IMR-90 (cell line): ENCODE results near the gene PCDHGB5. TPM values are rescaled to one million over a fixed set of nuclear protein-coding genes. Genes with fewer than 3 reads are reported as not detected.
A peak's percentile ranks its signal among the peaks of the same experiment; 100 is the strongest.
"Not testable (repeated sequence)": the region's sequence is repeated elsewhere in the genome, so short reads cannot be mapped to it uniquely, and the experiment has no call there.

Experiments
- ATAC-seq: fragments of 200-7000 bp; cut with Tn5 transposase; 2 replicates; pipeline ENCODE4 v1.9.1; 2020; ENCODE audit warnings: low read depth, mild to moderate bottlenecking, moderate library complexity
- BruUV-seq: library from RNA; stranded (reverse); fragments of 400-500 nt; replicated peaks from 2 replicates; lab custom pipeline; 2021; lab: Mats Ljungman, UMichigan
- CTCF ChIA-PET: fragments of 300-600 bp; formaldehyde crosslinking; extraction: SDS; loops from one replicate; lab custom pipeline; 2021; ENCODE audit warnings: antibody characterized with exemption; lab: Yijun Ruan, JAX
- POLR2A ChIA-PET: fragments of 300-600 bp; sonication (Branson Sonifier 250); formaldehyde crosslinking; loops from one replicate; lab custom pipeline; 2022; ENCODE audit warnings: antibody characterized with exemption; ENCODE audit not compliant: unreplicated experiment; lab: Charles Lee
- DNase-seq: peaks from one replicate; pipeline ENCODE4 v3.0.0; 2013
- H2AFZ ChIP-seq: replicated peaks from 2 replicates; pipeline ENCODE3; 2013; ENCODE audit warnings: low read length, mild to moderate bottlenecking; ENCODE audit not compliant: poor library complexity
- H2AK5ac ChIP-seq: 2 replicates; pipeline ENCODE4 v1.6.1; 2013; ENCODE audit warnings: low read depth, low read length, inconsistent platforms
- H2AK9ac ChIP-seq: replicated peaks from 2 replicates; pipeline ENCODE3; 2013; ENCODE audit warnings: mild to moderate bottlenecking, low read depth, low read length, moderate library complexity; ENCODE audit not compliant: poor library complexity
- H2BK120ac ChIP-seq: 2 replicates; pipeline ENCODE4 v1.6.1; 2013; ENCODE audit warnings: low read depth, low read length, inconsistent platforms
- H2BK15ac ChIP-seq: 3 replicates; pipeline ENCODE4 v1.6.1; 2013; ENCODE audit warnings: low read depth, low read length, inconsistent platforms
- H2BK20ac ChIP-seq: 2 replicates; pipeline ENCODE4 v1.6.1; 2013; ENCODE audit warnings: low read depth, mild to moderate bottlenecking, inconsistent platforms, low read length, moderate library complexity
- H2BK5ac ChIP-seq: 2 replicates; pipeline ENCODE4 v1.6.1; 2013; ENCODE audit warnings: mild to moderate bottlenecking, low read depth, low read length, inconsistent platforms; ENCODE audit not compliant: poor library complexity, severe bottlenecking
- H3K14ac ChIP-seq: replicated peaks from 2 replicates; pipeline ENCODE4 v1.6.1; 2013; ENCODE audit warnings: low read depth, low read length, inconsistent platforms
- H3K18ac ChIP-seq: 2 replicates; pipeline ENCODE4 v1.6.1; 2013; ENCODE audit warnings: low read depth, low read length, control low read depth
- H3K23ac ChIP-seq: 2 replicates; pipeline ENCODE4 v1.6.1; 2013; ENCODE audit warnings: low read depth, low read length, inconsistent platforms
- H3K27ac ChIP-seq: 2 replicates; pipeline ENCODE4 v1.5.1; 2013; ENCODE audit warnings: mild to moderate bottlenecking, control low read depth, low read length; ENCODE audit not compliant: insufficient read depth
- H3K27me3 ChIP-seq: 2 replicates; pipeline ENCODE4 v1.6.1; 2013; ENCODE audit warnings: low read length; ENCODE audit not compliant: control insufficient read depth, insufficient read depth
- H3K36me3 ChIP-seq: 2 replicates; pipeline ENCODE4 v1.6.1; 2013; ENCODE audit warnings: low read length, mixed read lengths; ENCODE audit not compliant: control insufficient read depth, insufficient read depth
- H3K4ac ChIP-seq: 2 replicates; pipeline ENCODE4 v1.6.1; 2013; ENCODE audit warnings: low read depth, low read length, inconsistent platforms
- H3K4me1 ChIP-seq: 2 replicates; pipeline ENCODE4 v1.6.1; 2013; ENCODE audit warnings: low read length, mixed read lengths; ENCODE audit not compliant: control insufficient read depth, insufficient read depth
- H3K4me2 ChIP-seq: 2 replicates; pipeline ENCODE4 v1.6.1; 2013; ENCODE audit warnings: low read depth, mild to moderate bottlenecking, control low read depth, low read length, moderate library complexity
- H3K4me3 ChIP-seq: 2 replicates; pipeline ENCODE4 v1.5.1; 2013; ENCODE audit warnings: low read depth, mild to moderate bottlenecking, control low read depth, low read length, moderate library complexity; ENCODE audit not compliant: insufficient read depth
- H3K56ac ChIP-seq: 2 replicates; pipeline ENCODE4 v1.6.1; 2013; ENCODE audit warnings: low read length, inconsistent platforms; ENCODE audit not compliant: insufficient read depth; ENCODE audit errors: extremely low read depth
- H3K79me1 ChIP-seq, 2 experiments: 2 replicates each; pipeline ENCODE4 v1.6.1; 2013; ENCODE audit warnings: low read length in 2 of 2, inconsistent platforms in 1 of 2, low read depth in 1 of 2
- H3K9ac ChIP-seq: 2 replicates; pipeline ENCODE4 v1.6.1; 2013; ENCODE audit warnings: low read depth, low read length, control low read depth
- H3K9me1 ChIP-seq: 2 replicates; pipeline ENCODE4 v1.6.1; 2013; ENCODE audit warnings: low read length, inconsistent platforms; ENCODE audit not compliant: insufficient read depth
- H3K9me3 ChIP-seq: 2 replicates; pipeline ENCODE4 v1.6.1; 2013; ENCODE audit warnings: low read length; ENCODE audit not compliant: control insufficient read depth, insufficient read depth
- H4K20me1 ChIP-seq: 2 replicates; pipeline ENCODE4 v1.6.1; 2013; ENCODE audit warnings: low read length, inconsistent platforms; ENCODE audit not compliant: insufficient read depth
- H4K5ac ChIP-seq: 2 replicates; pipeline ENCODE4 v1.6.1; 2013; ENCODE audit warnings: mild to moderate bottlenecking, low read depth, low read length, control low read depth
- H4K8ac ChIP-seq, 2 experiments: 2 replicates each; pipeline ENCODE4 v1.6.1; 2013; ENCODE audit warnings: low read depth in 2 of 2, low read length in 2 of 2, control low read depth in 1 of 2, inconsistent platforms in 1 of 2
- H4K91ac ChIP-seq: 2 replicates; pipeline ENCODE4 v1.6.1; 2013; ENCODE audit warnings: low read depth, low read length, inconsistent platforms; ENCODE audit not compliant: insufficient read depth
- RAD21 ChIP-seq: IDR thresholded peaks from 2 replicates; pipeline ENCODE4 v1.6.1; 2012; ENCODE audit warnings: low read length, improper control_type of control experiment
- SMC3 ChIP-seq: fragments of 150-350 bp; IDR thresholded peaks from 2 replicates; pipeline ENCODE4 v1.6.1; 2016; ENCODE audit warnings: low read depth, mild to moderate bottlenecking, antibody characterized with exemption, low read length, moderate library complexity
- WGBS, 2 experiments: methylation state at CpG; one replicate each; pipeline versions ENCODE4 v1.1.5 to v1.1.7; 2013; ENCODE audit warnings: missing lambda C conversion rate in 2 of 2; ENCODE audit not compliant: insufficient read length in 1 of 2; ENCODE audit errors: extremely low coverage in 2 of 2; 5-methylcytosine and 5-hydroxymethylcytosine counted together
- dilution Hi-C: fragments of 300-500 bp; cut with HindIII; formaldehyde crosslinking; loops from one replicate; pipeline ENCODE4 v1.14.3; 2018; ENCODE audit warnings: low sequenced_read_pairs; ENCODE audit not compliant: unreplicated experiment
- in situ Hi-C: fragments of 300-500 bp; cut with MboI; formaldehyde crosslinking; loops from 3 replicates; pipeline ENCODE4 v1.14.3; 2019; ENCODE audit warnings: low sequenced_read_pairs, inconsistent platforms, mixed read lengths
- intact Hi-C: fragments of 100-400 bp; cut with micrococcal nuclease; formaldehyde crosslinking; loops from 2 replicates; pipeline ENCODE4 v1.10.0; 2022
- polyA plus RNA-seq, 3 experiments: library from polyadenylated mRNA; depleted of rRNA; stranded (reverse); fragments of >200 nt; gene quantifications; 2 replicates each; pipeline ENCODE4 v1.2.3, GENCODE V29; 2012; ENCODE audit warnings: low replicate concordance in 1 of 3
- total RNA-seq: library from RNA; depleted of rRNA; stranded (reverse); fragments of >200 nt; gene quantifications from 2 replicates; pipeline ENCODE4 v1.2.3, GENCODE V29; 2012
- TF ChIP-seq, protein P1 (sequence below): conservative IDR thresholded peaks from 2 replicates; pipeline ENCODE4 v1.5.1; 2012; ENCODE audit warnings: mild to moderate bottlenecking, low read depth, low read length, improper control_type of control experiment

The PCDHGB5 gene
- total and polyA plus RNA-seq, 2 of the 4 experiments (the other 2 are of a cell fraction): 17.2 to 20.0 TPM

DNA sequence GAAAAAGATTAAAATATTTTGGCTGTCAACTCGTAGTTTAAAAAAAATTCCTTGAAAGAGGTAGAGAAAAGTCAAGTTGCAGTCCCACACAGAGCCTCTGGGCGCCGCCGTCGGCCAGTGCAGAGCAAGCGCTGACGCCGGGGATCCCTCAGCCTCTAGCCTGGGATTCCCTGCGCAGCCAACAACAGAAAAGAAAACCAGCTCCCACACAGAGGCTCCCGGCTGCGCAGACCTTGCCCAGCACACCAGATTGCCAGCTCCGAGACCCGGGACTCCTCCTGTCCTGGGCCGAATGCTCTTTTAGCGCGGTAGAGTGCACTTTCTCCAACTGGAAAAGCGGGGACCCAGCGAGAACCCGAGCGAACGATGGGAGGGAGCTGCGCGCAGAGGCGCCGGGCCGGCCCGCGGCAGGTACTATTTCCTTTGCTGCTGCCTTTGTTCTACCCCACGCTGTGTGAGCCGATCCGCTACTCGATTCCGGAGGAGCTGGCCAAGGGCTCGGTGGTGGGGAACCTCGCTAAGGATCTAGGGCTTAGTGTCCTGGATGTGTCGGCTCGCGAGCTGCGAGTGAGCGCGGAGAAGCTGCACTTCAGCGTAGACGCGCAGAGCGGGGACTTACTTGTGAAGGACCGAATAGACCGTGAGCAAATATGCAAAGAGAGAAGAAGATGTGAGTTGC is 19.9 kb downstream of the PCDHGB5 start, which contains the start of gene PCDHGB7:
TSS of gene PCDHGB7 (plus strand) at position 184 of the 679 bp plus-strand sequence. CDS start at position 367, 183 bp downstream.
- peak within 1 kb of the TSS; percentile 76 for H2AFZ ChIP-seq
- TF ChIP-seq, protein P1, sequence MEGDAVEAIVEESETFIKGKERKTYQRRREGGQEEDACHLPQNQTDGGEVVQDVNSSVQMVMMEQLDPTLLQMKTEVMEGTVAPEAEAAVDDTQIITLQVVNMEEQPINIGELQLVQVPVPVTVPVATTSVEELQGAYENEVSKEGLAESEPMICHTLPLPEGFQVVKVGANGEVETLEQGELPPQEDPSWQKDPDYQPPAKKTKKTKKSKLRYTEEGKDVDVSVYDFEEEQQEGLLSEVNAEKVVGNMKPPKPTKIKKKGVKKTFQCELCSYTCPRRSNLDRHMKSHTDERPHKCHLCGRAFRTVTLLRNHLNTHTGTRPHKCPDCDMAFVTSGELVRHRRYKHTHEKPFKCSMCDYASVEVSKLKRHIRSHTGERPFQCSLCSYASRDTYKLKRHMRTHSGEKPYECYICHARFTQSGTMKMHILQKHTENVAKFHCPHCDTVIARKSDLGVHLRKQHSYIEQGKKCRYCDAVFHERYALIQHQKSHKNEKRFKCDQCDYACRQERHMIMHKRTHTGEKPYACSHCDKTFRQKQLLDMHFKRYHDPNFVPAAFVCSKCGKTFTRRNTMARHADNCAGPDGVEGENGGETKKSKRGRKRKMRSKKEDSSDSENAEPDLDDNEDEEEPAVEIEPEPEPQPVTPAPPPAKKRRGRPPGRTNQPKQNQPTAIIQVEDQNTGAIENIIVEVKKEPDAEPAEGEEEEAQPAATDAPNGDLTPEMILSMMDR: peak; percentile 77
- TF ChIP-seq SMC3 (peak; percentile 70), RAD21 (peak; percentile 84)
- intact Hi-C loops: loop anchor here (1.0 to 5.0 kb wide), 3 partner anchors 60 to 143 kb away; partner anchors contain the start of gene PCDHGC3
- H4K8ac ChIP-seq, BruUV-seq, H3K9ac ChIP-seq, H2BK20ac ChIP-seq, H2BK120ac ChIP-seq, H2AK9ac ChIP-seq, H4K5ac ChIP-seq, H3K18ac ChIP-seq, H3K14ac ChIP-seq, H3K4me1 ChIP-seq, H3K27me3 ChIP-seq, POLR2A ChIA-PET, H3K9me1 ChIP-seq, H2BK5ac ChIP-seq, H4K20me1 ChIP-seq, H3K23ac ChIP-seq, dilution Hi-C loops, H3K27ac ChIP-seq, H2BK15ac ChIP-seq, H3K4ac ChIP-seq, H3K56ac ChIP-seq, H4K91ac ChIP-seq: not testable (repeated sequence)
- DNase-seq (peak; percentile 79), ATAC-seq (peak; percentile 89)
- peaks cover 20 to 24% of the 10 kb centered on the region in 2 experiments for H3K79me1 ChIP-seq
- in situ Hi-C loops: loop anchor here (5.0 kb wide), 1 partner anchor 145 kb away; no protein-coding TSS in a partner anchor
- H3K4me2 ChIP-seq: peak within 1 kb of the TSS; percentile 71
- 23% methylated on average over 7 of the region's 47 CpGs; no CpG with 5 or more reads in 1 of the 2 experiments for WGBS, 2 experiments
- H2AK5ac ChIP-seq: peak within 1 kb of the TSS; percentile 16; the same call in 1 of the 2 replicates
- peaks cover 56% of the 10 kb centered on the region for H3K9me3 ChIP-seq
- H3K36me3 ChIP-seq: peaks cover 31% of the 10 kb centered on the region
- CTCF ChIA-PET: interaction anchor here (0.6 to 3.8 kb wide), 12 partner anchors 12 to 209 kb away, joined by 3 to 34 read pairs (median 4); partner anchors contain the start of gene PCDHGA12
- peak within 1 kb of the TSS; percentile 44 for H3K4me3 ChIP-seq
